GM11168 (cell line): ENCODE data around the gene RASA2.

Source experiments
- in situ Hi-C: fragments of 300-500 bp; cut with MboI; formaldehyde crosslinking; loops from one replicate; pipeline ENCODE4 v1.12.0; 2022; ENCODE audit warnings: low sequenced_read_pairs; ENCODE audit not compliant: unreplicated experiment

The RASA2 gene, protein sequence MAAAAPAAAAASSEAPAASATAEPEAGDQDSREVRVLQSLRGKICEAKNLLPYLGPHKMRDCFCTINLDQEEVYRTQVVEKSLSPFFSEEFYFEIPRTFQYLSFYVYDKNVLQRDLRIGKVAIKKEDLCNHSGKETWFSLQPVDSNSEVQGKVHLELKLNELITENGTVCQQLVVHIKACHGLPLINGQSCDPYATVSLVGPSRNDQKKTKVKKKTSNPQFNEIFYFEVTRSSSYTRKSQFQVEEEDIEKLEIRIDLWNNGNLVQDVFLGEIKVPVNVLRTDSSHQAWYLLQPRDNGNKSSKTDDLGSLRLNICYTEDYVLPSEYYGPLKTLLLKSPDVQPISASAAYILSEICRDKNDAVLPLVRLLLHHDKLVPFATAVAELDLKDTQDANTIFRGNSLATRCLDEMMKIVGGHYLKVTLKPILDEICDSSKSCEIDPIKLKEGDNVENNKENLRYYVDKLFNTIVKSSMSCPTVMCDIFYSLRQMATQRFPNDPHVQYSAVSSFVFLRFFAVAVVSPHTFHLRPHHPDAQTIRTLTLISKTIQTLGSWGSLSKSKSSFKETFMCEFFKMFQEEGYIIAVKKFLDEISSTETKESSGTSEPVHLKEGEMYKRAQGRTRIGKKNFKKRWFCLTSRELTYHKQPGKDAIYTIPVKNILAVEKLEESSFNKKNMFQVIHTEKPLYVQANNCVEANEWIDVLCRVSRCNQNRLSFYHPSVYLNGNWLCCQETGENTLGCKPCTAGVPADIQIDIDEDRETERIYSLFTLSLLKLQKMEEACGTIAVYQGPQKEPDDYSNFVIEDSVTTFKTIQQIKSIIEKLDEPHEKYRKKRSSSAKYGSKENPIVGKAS

DNA sequence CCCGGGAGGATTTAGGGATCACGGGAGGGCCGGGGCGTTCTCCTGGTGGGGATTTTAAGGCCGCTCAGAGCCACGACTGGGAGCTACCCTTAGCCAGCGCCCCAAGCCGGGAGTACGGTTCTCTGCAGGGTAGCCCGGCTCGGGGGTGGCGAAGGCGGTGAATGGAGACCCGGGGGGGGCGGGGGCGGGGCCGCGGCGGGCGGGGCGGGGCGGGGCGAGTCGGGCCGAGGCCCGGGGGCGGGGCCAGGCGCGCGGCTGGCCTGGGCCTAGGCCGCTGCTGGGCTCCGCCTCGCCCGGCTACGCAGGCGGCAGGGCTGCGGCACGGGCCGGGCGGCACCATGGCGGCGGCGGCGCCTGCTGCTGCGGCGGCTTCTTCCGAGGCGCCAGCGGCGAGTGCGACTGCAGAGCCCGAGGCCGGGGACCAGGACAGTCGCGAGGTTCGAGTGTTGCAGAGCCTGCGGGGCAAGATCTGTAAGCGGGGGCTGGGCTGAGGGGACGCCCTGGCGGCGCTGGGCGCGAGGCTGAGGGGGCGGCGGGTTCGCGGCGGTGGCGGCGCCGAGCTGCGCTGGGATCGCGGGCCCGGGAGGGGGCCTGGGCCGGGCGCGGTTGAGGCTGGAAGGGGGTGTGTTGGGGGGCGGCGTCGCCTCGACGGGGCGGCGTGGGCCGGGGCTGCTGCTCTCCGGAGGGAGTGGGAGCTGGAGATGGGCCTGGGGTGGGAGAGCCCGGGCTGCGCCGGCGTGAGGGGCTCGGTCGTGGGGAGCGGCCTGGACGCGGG, at the start of gene RASA2:
RASA2 (plus strand) TSS at position 282 of the 775 bp plus-strand sequence; CDS start at position 339, 57 bp downstream.
- in situ Hi-C loops: no loop called here

- in situ Hi-C loops: no loop called here
Observed at GRCh38 chr3:141439589-141439988, 47.2 kb upstream of the RASA2 start.

DNA sequence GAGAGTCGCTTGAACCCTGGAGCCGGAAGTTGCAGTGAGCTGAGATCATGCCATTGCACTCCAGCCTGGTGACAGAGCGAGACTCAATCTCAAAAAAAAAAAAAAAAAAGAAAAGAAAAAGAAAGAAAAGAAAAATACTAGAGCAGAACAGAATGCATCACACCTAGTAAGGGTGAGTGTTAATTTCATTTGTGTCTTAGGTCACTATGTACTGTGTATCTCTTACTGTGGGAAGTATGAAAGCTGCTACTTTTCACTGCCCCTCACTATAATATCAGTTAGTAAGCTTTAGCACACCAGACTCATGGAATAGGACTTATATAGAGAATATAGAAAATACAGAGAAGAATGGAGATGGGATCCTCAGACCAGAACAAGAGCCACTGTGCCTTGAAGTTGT, 45.9 kb upstream of the RASA2 start:
- in situ Hi-C loops: no loop called here

GRCh38 chr3:141441381-141442364, 45.2 kb upstream of the RASA2 start:
- in situ Hi-C loops: no loop called here

DNA sequence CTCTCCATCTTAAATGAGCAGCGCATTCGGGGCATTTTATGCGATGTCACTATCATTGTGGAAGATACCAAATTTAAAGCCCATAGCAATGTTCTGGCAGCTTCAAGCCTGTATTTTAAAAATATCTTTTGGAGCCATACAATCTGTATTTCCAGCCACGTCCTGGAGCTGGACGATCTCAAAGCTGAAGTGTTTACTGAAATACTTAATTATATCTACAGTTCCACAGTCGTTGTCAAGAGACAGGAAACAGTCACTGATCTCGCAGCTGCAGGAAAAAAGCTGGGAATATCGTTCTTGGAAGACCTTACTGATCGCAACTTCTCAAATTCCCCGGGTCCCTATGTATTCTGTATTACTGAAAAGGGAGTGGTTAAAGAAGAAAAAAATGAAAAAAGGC, 44.4 kb upstream of the RASA2 start:
- in situ Hi-C loops: no loop called here

DNA sequence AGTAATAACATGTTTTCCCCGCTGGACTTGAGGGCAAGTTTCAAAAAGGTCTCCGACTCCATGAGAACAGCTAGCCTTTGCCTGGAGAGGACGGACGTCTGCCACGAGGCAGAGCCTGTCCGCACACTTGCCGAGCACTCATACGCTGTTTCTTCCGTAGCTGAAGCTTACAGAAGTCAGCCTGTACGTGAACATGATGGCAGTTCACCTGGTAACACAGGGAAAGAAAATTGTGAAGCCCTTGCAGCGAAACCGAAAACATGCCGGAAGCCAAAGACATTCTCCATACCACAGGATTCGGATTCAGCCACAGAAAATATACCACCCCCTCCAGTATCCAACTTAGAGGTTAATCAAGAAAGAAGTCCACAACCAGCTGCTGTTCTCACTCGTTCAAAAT, 43.9 kb upstream of the RASA2 start:
- in situ Hi-C loops: no loop called here

GRCh38 chr3:141444586-141445285, 42.1 kb upstream of the RASA2 start:
- in situ Hi-C loops: no loop called here

- in situ Hi-C loops: no loop called here
Observed at GRCh38 chr3:141445990-141446389, 40.8 kb upstream of the RASA2 start.

DNA sequence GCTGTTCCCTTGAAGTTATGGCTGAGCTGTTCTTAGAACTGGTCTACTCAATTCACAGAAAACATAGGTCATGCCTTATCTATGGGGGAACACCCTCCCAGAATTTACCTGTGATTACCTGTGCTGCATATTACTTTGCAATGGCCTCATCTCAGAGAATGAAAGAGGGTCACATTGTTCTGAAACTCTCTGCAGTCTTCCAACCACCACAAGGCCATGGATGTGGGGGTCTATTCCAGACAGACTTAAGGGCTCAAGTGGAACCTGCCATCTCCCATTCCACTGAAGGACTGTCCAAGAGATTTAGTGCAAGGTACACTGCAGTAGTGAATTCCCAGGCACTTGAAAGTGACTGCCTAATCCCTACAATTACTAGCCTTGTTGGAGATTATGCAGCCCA, 40.1 kb upstream of the RASA2 start:
- in situ Hi-C loops: no loop called here

GRCh38 chr3:141447383-141447782, 39.4 kb upstream of the RASA2 start:
- in situ Hi-C loops: no loop called here

GRCh38 chr3:141448606-141449220, 38.1 kb upstream of the RASA2 start:
- in situ Hi-C loops: no loop called here

DNA sequence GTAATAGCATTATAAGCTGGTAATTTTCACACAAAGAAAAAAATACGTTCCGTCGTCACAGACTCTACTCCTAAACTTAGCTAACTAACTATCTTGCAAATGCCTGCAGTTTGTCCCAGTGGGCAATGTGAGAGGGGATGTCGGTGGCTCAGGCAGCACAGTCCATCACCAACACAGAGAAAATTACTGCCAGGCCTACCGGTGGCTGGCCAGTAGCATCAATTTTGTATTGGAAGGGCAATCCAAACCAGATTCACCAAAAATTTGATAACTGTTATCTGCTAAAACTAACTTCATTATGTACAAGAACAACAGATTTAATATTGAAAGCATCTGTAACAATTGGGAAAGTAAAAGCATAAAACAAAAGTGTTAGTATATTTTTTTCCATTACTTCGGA, 37.4 kb upstream of the RASA2 start:
- in situ Hi-C loops: no loop called here

GRCh38 chr3:141450727-141451375, 36.0 kb upstream of the RASA2 start:
- in situ Hi-C loops: loop anchor here (5.0 kb wide), 2 partner anchors 94 to 144 kb away; no protein-coding TSS in a partner anchor

GRCh38 chr3:141452045-141452444, 34.8 kb upstream of the RASA2 start:
- in situ Hi-C loops: loop anchor here (5.0 kb wide), 2 partner anchors 95 to 145 kb away; no protein-coding TSS in a partner anchor

GRCh38 chr3:141452773-141453172, 34.1 kb upstream of the RASA2 start:
- in situ Hi-C loops: loop anchor here (5.0 kb wide), 2 partner anchors 95 to 145 kb away; no protein-coding TSS in a partner anchor

- in situ Hi-C loops: loop anchor here (5.0 kb wide), 2 partner anchors 97 to 147 kb away; no protein-coding TSS in a partner anchor
Observed at GRCh38 chr3:141454054-141454453, 32.8 kb upstream of the RASA2 start.

DNA sequence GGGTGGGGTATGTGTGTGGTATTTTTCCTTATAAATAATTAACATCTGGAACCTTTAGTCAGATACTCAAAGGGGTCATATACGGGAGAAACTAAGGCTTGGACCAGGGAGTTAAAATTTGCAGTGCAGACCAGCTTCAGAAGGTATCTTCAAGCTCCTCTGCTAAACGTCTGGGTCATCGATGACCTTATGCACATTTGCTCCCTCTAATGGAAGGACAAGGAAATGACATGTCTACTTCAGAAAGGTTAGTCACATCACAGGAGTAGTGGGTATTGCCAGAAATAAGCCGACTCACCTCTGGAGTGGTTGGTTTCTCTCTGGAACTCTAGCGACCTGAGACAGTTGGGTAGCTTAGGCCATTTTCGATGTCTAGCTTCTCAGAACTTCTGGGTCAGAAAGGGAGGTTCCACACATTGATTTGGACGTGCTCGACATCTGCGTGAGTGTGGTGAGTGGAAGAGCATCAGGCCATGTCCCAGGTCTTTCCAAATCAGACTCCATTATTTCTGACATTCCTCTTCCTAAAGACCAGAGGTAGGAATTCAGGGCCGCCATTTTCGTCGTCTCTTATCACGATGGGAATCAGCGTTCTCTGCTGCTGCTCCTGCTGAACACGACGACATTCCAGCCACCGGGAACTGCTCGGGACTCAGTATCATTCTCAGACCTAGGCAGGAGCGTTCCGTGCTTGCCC, 31.8 kb upstream of the RASA2 start:
- in situ Hi-C loops: loop anchor here (5.0 kb wide), 2 partner anchors 98 to 148 kb away; no protein-coding TSS in a partner anchor
